SK-N-SH treated with all-trans-retinoic acid at 6 μM for 48 hours (cell line): ENCODE data around the gene VAV3.

Source experiments
- ATAC-seq: fragments of 200-7000 bp; cut with Tn5 transposase; 3 replicates; pipeline ENCODE4 v1.9.1; 2020; ENCODE audit warnings: mild to moderate bottlenecking, moderate library complexity
- ARNTL ChIP-seq: fragments of 450-650 bp; formaldehyde crosslinking; IDR thresholded peaks from 2 replicates; pipeline ENCODE4 v1.5.0; 2020; ENCODE audit warnings: low read depth, mild to moderate bottlenecking, moderate library complexity, borderline replicate concordance
- BACH2 ChIP-seq: fragments of 250-450 bp; sonication (Bioruptor Pico); IDR thresholded peaks from 2 replicates; pipeline ENCODE4 v1.9.0; 2021; ENCODE audit warnings: mild to moderate bottlenecking, borderline replicate concordance
- CSDC2 ChIP-seq: fragments of 250-450 bp; sonication (Bioruptor Pico); IDR thresholded peaks from 2 replicates; pipeline ENCODE4 v1.5.0; 2020; ENCODE audit warnings: mild to moderate bottlenecking, moderate library complexity
- ESRRG ChIP-seq: fragments of 250-450 bp; sonication (Bioruptor Pico); IDR thresholded peaks from 2 replicates; pipeline ENCODE4 v1.6.1; 2021; ENCODE audit warnings: mild to moderate bottlenecking
- GLIS3 ChIP-seq: fragments of 250-450 bp; sonication (Bioruptor Pico); IDR thresholded peaks from 2 replicates; pipeline ENCODE4 v1.5.0; 2020; ENCODE audit warnings: mild to moderate bottlenecking, moderate library complexity
- ISL1 ChIP-seq: fragments of 250-450 bp; sonication (Bioruptor Pico); IDR thresholded peaks from 2 replicates; pipeline ENCODE4 v2.1.2; 2022; ENCODE audit warnings: mild to moderate bottlenecking, moderate library complexity
- OSR1 ChIP-seq: fragments of 250-450 bp; sonication (Bioruptor Pico); IDR thresholded peaks from 2 replicates; pipeline ENCODE4 v1.8.0; 2022; ENCODE audit warnings: moderate library complexity, mild to moderate bottlenecking, inconsistent platforms
- POU6F1 ChIP-seq: fragments of 250-450 bp; sonication (Bioruptor Pico); IDR thresholded peaks from 2 replicates; pipeline ENCODE4 v1.8.0; 2021; ENCODE audit warnings: low read depth, mild to moderate bottlenecking, moderate library complexity, borderline replicate concordance
- PPARA ChIP-seq: fragments of 250-450 bp; sonication (Bioruptor Pico); IDR thresholded peaks from 2 replicates; pipeline ENCODE4 v1.5.0; 2020; ENCODE audit warnings: mild to moderate bottlenecking, borderline replicate concordance
- RARB ChIP-seq: fragments of 250-450 bp; sonication (Bioruptor Pico); IDR thresholded peaks from 2 replicates; pipeline ENCODE4 v1.8.0; 2021; ENCODE audit warnings: mild to moderate bottlenecking, moderate library complexity
- SNAI2 ChIP-seq: fragments of 250-450 bp; sonication (Bioruptor Pico); IDR thresholded peaks from 2 replicates; pipeline ENCODE4 v1.5.0; 2020; ENCODE audit warnings: mild to moderate bottlenecking, moderate library complexity
- TCF4 ChIP-seq: fragments of 250-450 bp; sonication (Bioruptor Pico); IDR thresholded peaks from 2 replicates; pipeline ENCODE4 v1.8.0; 2021; ENCODE audit warnings: mild to moderate bottlenecking, moderate library complexity, borderline replicate concordance
- TOX ChIP-seq: fragments of 250-450 bp; sonication (Bioruptor Pico); IDR thresholded peaks from 2 replicates; pipeline ENCODE4 v1.8.0; 2021; ENCODE audit warnings: mild to moderate bottlenecking, moderate library complexity, borderline replicate concordance
- ZC3H10 ChIP-seq: fragments of 250-450 bp; sonication (Bioruptor Pico); IDR thresholded peaks from 2 replicates; pipeline ENCODE4 v1.5.1; 2021; ENCODE audit warnings: mild to moderate bottlenecking, moderate library complexity
- ZFP3 ChIP-seq: fragments of 250-450 bp; sonication (Bioruptor Pico); IDR thresholded peaks from 2 replicates; pipeline ENCODE4 v1.5.0; 2020; ENCODE audit warnings: mild to moderate bottlenecking, moderate library complexity
- ZFP30 ChIP-seq: fragments of 450-650 bp; formaldehyde crosslinking; IDR thresholded peaks from 2 replicates; pipeline ENCODE4 v1.5.0; 2022; ENCODE audit warnings: mild to moderate bottlenecking, moderate library complexity
- ZNF565 ChIP-seq: fragments of 450-650 bp; formaldehyde crosslinking; conservative IDR thresholded peaks from 2 replicates; pipeline ENCODE4 v1.5.0; 2020; ENCODE audit warnings: low read depth, mild to moderate bottlenecking, moderate library complexity
- ZNF70 ChIP-seq: fragments of 450-650 bp; formaldehyde crosslinking; IDR thresholded peaks from 2 replicates; pipeline ENCODE4 v1.5.0; 2020; ENCODE audit warnings: mild to moderate bottlenecking, moderate library complexity
- TF ChIP-seq, protein P1 (sequence below): fragments of 250-450 bp; sonication (Bioruptor Pico); IDR thresholded peaks from 2 replicates; pipeline ENCODE4 v1.5.1; 2021; ENCODE audit warnings: mild to moderate bottlenecking, moderate library complexity
- TF ChIP-seq, protein P2 (sequence below): fragments of 250-450 bp; sonication (Bioruptor Pico); IDR thresholded peaks from 2 replicates; pipeline ENCODE4 v1.8.0; 2020; ENCODE audit warnings: mild to moderate bottlenecking, moderate library complexity, borderline replicate concordance
- TF ChIP-seq, protein P3 (sequence below): fragments of 250-450 bp; sonication (Bioruptor Pico); IDR thresholded peaks from 2 replicates; pipeline ENCODE4 v1.5.1; 2020; ENCODE audit warnings: low read depth, mild to moderate bottlenecking, moderate library complexity

The VAV3 gene

GRCh38 chr1:107637101-107637500 lies 327.9 kb downstream of the VAV3 start:
- TF ChIP-seq ARNTL (CRISPR knock-in tag) (no peak), ISL1 (no peak), CSDC2 (no peak), TOX (no peak), ZNF70 (CRISPR knock-in tag) (no peak), POU6F1 (CRISPR knock-in tag) (no peak), ZFP3 (CRISPR knock-in tag) (no peak), BACH2 (CRISPR knock-in tag) (no peak), ZC3H10 (CRISPR knock-in tag) (no peak), OSR1 (CRISPR knock-in tag) (no peak)
- TF ChIP-seq, protein P1, sequence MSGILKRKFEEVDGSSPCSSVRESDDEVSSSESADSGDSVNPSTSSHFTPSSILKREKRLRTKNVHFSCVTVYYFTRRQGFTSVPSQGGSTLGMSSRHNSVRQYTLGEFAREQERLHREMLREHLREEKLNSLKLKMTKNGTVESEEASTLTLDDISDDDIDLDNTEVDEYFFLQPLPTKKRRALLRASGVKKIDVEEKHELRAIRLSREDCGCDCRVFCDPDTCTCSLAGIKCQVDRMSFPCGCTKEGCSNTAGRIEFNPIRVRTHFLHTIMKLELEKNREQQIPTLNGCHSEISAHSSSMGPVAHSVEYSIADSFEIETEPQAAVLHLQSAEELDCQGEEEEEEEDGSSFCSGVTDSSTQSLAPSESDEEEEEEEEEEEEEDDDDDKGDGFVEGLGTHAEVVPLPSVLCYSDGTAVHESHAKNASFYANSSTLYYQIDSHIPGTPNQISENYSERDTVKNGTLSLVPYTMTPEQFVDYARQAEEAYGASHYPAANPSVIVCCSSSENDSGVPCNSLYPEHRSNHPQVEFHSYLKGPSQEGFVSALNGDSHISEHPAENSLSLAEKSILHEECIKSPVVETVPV = no peak
- TF ChIP-seq, protein P2, sequence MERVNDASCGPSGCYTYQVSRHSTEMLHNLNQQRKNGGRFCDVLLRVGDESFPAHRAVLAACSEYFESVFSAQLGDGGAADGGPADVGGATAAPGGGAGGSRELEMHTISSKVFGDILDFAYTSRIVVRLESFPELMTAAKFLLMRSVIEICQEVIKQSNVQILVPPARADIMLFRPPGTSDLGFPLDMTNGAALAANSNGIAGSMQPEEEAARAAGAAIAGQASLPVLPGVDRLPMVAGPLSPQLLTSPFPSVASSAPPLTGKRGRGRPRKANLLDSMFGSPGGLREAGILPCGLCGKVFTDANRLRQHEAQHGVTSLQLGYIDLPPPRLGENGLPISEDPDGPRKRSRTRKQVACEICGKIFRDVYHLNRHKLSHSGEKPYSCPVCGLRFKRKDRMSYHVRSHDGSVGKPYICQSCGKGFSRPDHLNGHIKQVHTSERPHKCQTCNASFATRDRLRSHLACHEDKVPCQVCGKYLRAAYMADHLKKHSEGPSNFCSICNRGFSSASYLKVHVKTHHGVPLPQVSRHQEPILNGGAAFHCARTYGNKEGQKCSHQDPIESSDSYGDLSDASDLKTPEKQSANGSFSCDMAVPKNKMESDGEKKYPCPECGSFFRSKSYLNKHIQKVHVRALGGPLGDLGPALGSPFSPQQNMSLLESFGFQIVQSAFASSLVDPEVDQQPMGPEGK (CRISPR knock-in tag) = no peak
- TF ChIP-seq, all 23 proteins: peak for 0
- no peak for ATAC-seq

GRCh38 chr1:107633596-107633995 lies 331.4 kb downstream of the VAV3 start:
- TF ChIP-seq, protein P2 (CRISPR knock-in tag) = no peak
- TF ChIP-seq ISL1 (no peak), ZFP3 (CRISPR knock-in tag) (no peak), ESRRG (CRISPR knock-in tag) (no peak), ARNTL (CRISPR knock-in tag) (no peak), SNAI2 (no peak), ZC3H10 (CRISPR knock-in tag) (no peak), PPARA (CRISPR knock-in tag) (no peak), POU6F1 (CRISPR knock-in tag) (no peak), RARB (no peak), ZNF565 (no peak), CSDC2 (no peak), GLIS3 (CRISPR knock-in tag) (no peak), TCF4 (CRISPR knock-in tag) (no peak), ZFP30 (CRISPR knock-in tag) (no peak)
- TF ChIP-seq, protein P3, sequence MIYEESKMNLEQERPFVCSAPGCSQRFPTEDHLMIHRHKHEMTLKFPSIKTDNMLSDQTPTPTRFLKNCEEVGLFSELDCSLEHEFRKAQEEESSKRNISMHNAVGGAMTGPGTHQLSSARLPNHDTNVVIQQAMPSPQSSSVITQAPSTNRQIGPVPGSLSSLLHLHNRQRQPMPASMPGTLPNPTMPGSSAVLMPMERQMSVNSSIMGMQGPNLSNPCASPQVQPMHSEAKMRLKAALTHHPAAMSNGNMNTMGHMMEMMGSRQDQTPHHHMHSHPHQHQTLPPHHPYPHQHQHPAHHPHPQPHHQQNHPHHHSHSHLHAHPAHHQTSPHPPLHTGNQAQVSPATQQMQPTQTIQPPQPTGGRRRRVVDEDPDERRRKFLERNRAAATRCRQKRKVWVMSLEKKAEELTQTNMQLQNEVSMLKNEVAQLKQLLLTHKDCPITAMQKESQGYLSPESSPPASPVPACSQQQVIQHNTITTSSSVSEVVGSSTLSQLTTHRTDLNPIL = no peak
- TF ChIP-seq, protein P1 = no peak
- no peak for ATAC-seq
